ENCODE data around the gene SELENOM. TPM values are rescaled to one million over a fixed set of nuclear protein-coding genes. Genes with fewer than 3 reads are reported as not detected.
A peak's percentile ranks its signal among the peaks of the same experiment; 100 is the strongest.
"Not testable (repeated sequence)": the region's sequence is repeated elsewhere in the genome, so short reads cannot be mapped to it uniquely, and the experiment has no call there.

SELENOM gene
- total RNA-seq, 1 experiment from 2014 or later = 2.0 TPM

- Histone ChIP-seq H3K36me3 (ENCODE audit: control insufficient read depth, insufficient read depth, low read length) (no peaks in the 10 kb centered on the region; the same call in 1 of the 2 replicates), H3K4me3 (ENCODE audit: low read depth, low read length) (no peak overlapping the region), H3K4me1 (peaks cover 16% of the 10 kb centered on the region; the same call in 1 of the 2 replicates), H3K9me3 (no peaks in the 10 kb centered on the region), H3K27me3 (replicated peaks; ENCODE audit: control insufficient read depth, insufficient read depth, low read length) (no peaks in the 10 kb centered on the region)
- no peak for DNase-seq
- Mint-ChIP-seq H3K27me3 (ENCODE audit: insufficient read depth, unreplicated experiment) (no peaks in the 10 kb centered on the region), H3K9me3 (ENCODE audit: unreplicated experiment) (no peaks in the 10 kb centered on the region), H3K4me3 (ENCODE audit: unreplicated experiment) (no peak overlapping the region), H3K36me3 (ENCODE audit: insufficient read depth, unreplicated experiment) (no peaks in the 10 kb centered on the region), H3K4me1 (ENCODE audit: low read depth, unreplicated experiment) (peaks cover 25% of the 10 kb centered on the region), H3K27ac (ENCODE audit: unreplicated experiment) (no peak overlapping the region)
- no TSS peak for BruUV-seq (replicated peaks)
- intact Hi-C loops (cut with micrococcal nuclease; ENCODE audit: unreplicated experiment) = no loop called here
- ChIA-PET POLR2A (interaction anchor here (1.7 kb wide), 1 partner anchor 100 kb away, joined by 6 read pairs; the partner anchor contains the start of gene TUG1), CTCF (interaction anchor here (0.7 kb wide), 1 partner anchor 147 kb away, joined by 15 read pairs; no protein-coding TSS in a partner anchor)
- TF ChIP-seq, protein P1, sequence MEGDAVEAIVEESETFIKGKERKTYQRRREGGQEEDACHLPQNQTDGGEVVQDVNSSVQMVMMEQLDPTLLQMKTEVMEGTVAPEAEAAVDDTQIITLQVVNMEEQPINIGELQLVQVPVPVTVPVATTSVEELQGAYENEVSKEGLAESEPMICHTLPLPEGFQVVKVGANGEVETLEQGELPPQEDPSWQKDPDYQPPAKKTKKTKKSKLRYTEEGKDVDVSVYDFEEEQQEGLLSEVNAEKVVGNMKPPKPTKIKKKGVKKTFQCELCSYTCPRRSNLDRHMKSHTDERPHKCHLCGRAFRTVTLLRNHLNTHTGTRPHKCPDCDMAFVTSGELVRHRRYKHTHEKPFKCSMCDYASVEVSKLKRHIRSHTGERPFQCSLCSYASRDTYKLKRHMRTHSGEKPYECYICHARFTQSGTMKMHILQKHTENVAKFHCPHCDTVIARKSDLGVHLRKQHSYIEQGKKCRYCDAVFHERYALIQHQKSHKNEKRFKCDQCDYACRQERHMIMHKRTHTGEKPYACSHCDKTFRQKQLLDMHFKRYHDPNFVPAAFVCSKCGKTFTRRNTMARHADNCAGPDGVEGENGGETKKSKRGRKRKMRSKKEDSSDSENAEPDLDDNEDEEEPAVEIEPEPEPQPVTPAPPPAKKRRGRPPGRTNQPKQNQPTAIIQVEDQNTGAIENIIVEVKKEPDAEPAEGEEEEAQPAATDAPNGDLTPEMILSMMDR (IDR thresholded peaks at IDR 0.05; ENCODE audit: insufficient read depth in 1 of 2, low read depth in 1 of 2, low read length in 1 of 2, severe bottlenecking in 1 of 2, unreplicated experiment in 1 of 2) = no peak
Measured at GRCh38 chr22:31068970-31069369, 38.4 kb downstream of the SELENOM start.

DNA sequence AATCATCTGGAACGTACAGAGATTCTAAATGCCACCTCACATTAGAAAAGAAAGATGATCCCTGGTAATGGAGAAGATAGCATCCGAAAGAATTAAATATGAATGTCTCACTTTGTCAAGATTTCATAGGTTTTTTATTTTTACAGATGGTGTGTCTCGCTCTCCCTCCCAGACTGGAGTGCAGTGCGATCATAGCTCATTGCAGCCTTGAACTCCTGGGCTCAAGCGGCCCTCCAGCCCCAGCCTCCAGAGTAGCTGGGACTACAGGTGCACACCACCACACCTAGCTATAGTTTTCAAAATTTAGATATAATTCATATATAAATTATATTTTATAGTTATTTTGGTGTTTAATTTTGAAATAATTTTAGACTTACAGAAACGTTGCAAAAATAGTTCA is 43.0 kb downstream of the SELENOM start:
- POLR2A ChIA-PET = interaction anchor here (0.5 to 2.7 kb wide), 9 partner anchors 9 to 641 kb away, joined by 3 to 50 read pairs (median 5); partner anchors contain the start of genes MORC2, SMTN and TUG1
- BruUV-seq (replicated peaks) = TSS peak; percentile 82
- Mint-ChIP-seq H3K27me3 (ENCODE audit: insufficient read depth, unreplicated experiment) (no peaks in the 10 kb centered on the region), H3K4me3 (ENCODE audit: unreplicated experiment) (peak overlapping the region; percentile 78), H3K27ac (ENCODE audit: unreplicated experiment) (peak overlapping the region; percentile 75), H3K36me3 (ENCODE audit: insufficient read depth, unreplicated experiment) (peaks cover 6% of the 10 kb centered on the region), H3K4me1 (ENCODE audit: low read depth, unreplicated experiment) (peaks cover 23% of the 10 kb centered on the region), H3K9me3 (ENCODE audit: unreplicated experiment) (no peaks in the 10 kb centered on the region)
- no peaks in the 10 kb centered on the region for H3K27me3 ChIP-seq (replicated peaks; ENCODE audit: control insufficient read depth, insufficient read depth, low read length)
- DNase-seq = no peak
- intact Hi-C loops (cut with micrococcal nuclease; ENCODE audit: unreplicated experiment) = loop anchor here (1.0 kb wide), 1 partner anchor 9 kb away; no protein-coding TSS in a partner anchor
- peaks cover 7% of the 10 kb centered on the region; the same call in 1 of the 2 replicates for H3K4me1 ChIP-seq
- H3K4me3 ChIP-seq (ENCODE audit: low read depth, low read length) = peak overlapping the region; percentile 84
- CTCF ChIA-PET = interaction anchor here (0.7 to 3.4 kb wide), 5 partner anchors 9 to 429 kb away, joined by 4 to 29 read pairs (median 7); partner anchors contain the start of genes MORC2, SLC35E4, SMTN and TUG1
- no peaks in the 10 kb centered on the region; the same call in 1 of the 2 replicates for H3K36me3 ChIP-seq (ENCODE audit: control insufficient read depth, insufficient read depth, low read length)
- TF ChIP-seq, protein P1 (IDR thresholded peaks at IDR 0.05; ENCODE audit: insufficient read depth in 1 of 2, low read depth in 1 of 2, low read length in 1 of 2, severe bottlenecking in 1 of 2, unreplicated experiment in 1 of 2) = no peak
- H3K9me3 ChIP-seq = no peaks in the 10 kb centered on the region

DNA sequence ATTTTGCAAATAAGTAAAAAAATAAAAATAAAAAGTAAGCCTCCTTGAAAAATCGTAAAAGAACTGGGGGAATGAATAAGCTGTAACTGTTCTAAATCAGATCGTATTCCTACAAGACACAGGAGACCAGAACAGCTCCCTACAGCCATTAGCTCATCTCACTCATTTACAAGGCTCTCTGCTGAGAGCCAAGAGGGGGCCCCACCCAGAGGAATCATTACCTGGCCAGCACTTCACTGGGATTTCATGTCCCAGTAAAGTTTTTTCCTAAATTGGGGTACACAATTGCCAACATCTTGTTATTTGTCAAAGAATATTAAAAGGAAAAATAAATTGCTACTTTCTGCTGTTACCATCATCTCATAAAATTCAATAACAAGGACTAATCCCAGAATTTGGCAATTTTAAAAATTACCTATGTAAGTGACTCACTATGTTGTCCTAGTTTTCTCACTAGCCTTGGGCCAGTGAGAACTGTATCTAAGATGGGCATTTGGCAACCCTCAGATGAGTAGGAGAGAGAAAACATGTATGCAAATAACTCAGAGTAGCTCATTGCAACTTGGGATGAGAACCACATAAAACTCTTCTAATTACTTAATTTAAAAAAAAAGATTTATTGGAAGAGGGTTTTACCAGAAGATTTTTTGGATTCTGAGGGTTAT is 44.7 kb downstream of the SELENOM start:
- POLR2A ChIA-PET = interaction anchor here (2.7 kb wide), 1 partner anchor 94 kb away, joined by 50 read pairs; the partner anchor contains the start of genes MORC2 and TUG1
- intact Hi-C loops (cut with micrococcal nuclease; ENCODE audit: unreplicated experiment) = no loop called here

GRCh38 chr22:31059663-31060062 is 47.7 kb downstream of the SELENOM start:
- H3K9me3 ChIP-seq; intact Hi-C loops (cut with micrococcal nuclease; ENCODE audit: unreplicated experiment); H3K36me3 ChIP-seq (ENCODE audit: control insufficient read depth, insufficient read depth, low read length); CTCF ChIA-PET; H3K27me3 ChIP-seq (replicated peaks; ENCODE audit: control insufficient read depth, insufficient read depth, low read length); POLR2A ChIA-PET; H3K27me3 Mint-ChIP-seq (ENCODE audit: insufficient read depth, unreplicated experiment); H3K4me3 ChIP-seq (ENCODE audit: low read depth, low read length); H3K36me3 Mint-ChIP-seq (ENCODE audit: insufficient read depth, unreplicated experiment); H3K4me3 Mint-ChIP-seq (ENCODE audit: unreplicated experiment); BruUV-seq (replicated peaks); H3K27ac Mint-ChIP-seq (ENCODE audit: unreplicated experiment); DNase-seq; H3K9me3 Mint-ChIP-seq (ENCODE audit: unreplicated experiment): not testable (repeated sequence)
- peaks cover 17% of the 10 kb centered on the region for H3K4me1 Mint-ChIP-seq (ENCODE audit: low read depth, unreplicated experiment)
- peaks cover 25% of the 10 kb centered on the region for H3K4me1 ChIP-seq

More for the DNA sequence above, 44.7 kb downstream of the SELENOM start:
- CTCF ChIA-PET = interaction anchor here (3.4 kb wide), 1 partner anchor 19 kb away, joined by 29 read pairs; the partner anchor contains the start of gene SMTN
- Mint-ChIP-seq H3K9me3 (ENCODE audit: unreplicated experiment) (no peaks in the 10 kb centered on the region), H3K36me3 (ENCODE audit: insufficient read depth, unreplicated experiment) (peaks cover 6% of the 10 kb centered on the region), H3K4me1 (ENCODE audit: low read depth, unreplicated experiment) (peaks cover 12% of the 10 kb centered on the region), H3K27me3 (ENCODE audit: insufficient read depth, unreplicated experiment) (no peaks in the 10 kb centered on the region), H3K4me3 (ENCODE audit: unreplicated experiment) (no peak overlapping the region), H3K27ac (ENCODE audit: unreplicated experiment) (no peak overlapping the region)
- H3K4me1 ChIP-seq = peaks cover 4% of the 10 kb centered on the region; the same call in 1 of the 2 replicates
- H3K9me3 ChIP-seq = no peaks in the 10 kb centered on the region
- TF ChIP-seq, protein P1 (IDR thresholded peaks at IDR 0.05; ENCODE audit: insufficient read depth in 1 of 2, low read depth in 1 of 2, low read length in 1 of 2, severe bottlenecking in 1 of 2, unreplicated experiment in 1 of 2) = no peak
- no peaks in the 10 kb centered on the region for H3K27me3 ChIP-seq (replicated peaks; ENCODE audit: control insufficient read depth, insufficient read depth, low read length)
- H3K4me3 ChIP-seq (ENCODE audit: low read depth, low read length) = no peak overlapping the region
- no peaks in the 10 kb centered on the region; the same call in 1 of the 2 replicates for H3K36me3 ChIP-seq (ENCODE audit: control insufficient read depth, insufficient read depth, low read length)
- BruUV-seq (replicated peaks) = no TSS peak
- no peak for DNase-seq
